GM10266 (cell line): ENCODE measurements around the gene SYP.

Experiments
- DNase-seq: peaks from one replicate; pipeline ENCODE4 v3.0.0; 2012; ENCODE audit errors: extremely low spot score
- CTCF ChIP-seq: IDR thresholded peaks from 2 replicates; pipeline ENCODE4 v1.5.1; 2012; ENCODE audit warnings: mild to moderate bottlenecking, low read depth; ENCODE audit not compliant: control insufficient read depth, insufficient read depth; ENCODE audit errors: missing control alignments

SYP gene

GRCh38 chrX:49221868-49222267 lies 21.9 kb upstream of the SYP start:
- no peak for DNase-seq
- no peak for TF ChIP-seq CTCF

- no peak for DNase-seq
- TF ChIP-seq CTCF = no peak
Measured at GRCh38 chrX:49220100-49220499, 20.1 kb upstream of the SYP start.

- DNase-seq = no peak
- no peak for TF ChIP-seq CTCF
Measured at GRCh38 chrX:49214996-49215526, 15.1 kb upstream of the SYP start.

- TF ChIP-seq CTCF = no peak
- DNase-seq = no peak
Measured at GRCh38 chrX:49214416-49214815, 14.4 kb upstream of the SYP start.

GRCh38 chrX:49212861-49213260 lies 12.9 kb upstream of the SYP start:
- DNase-seq = no peak
- no peak for TF ChIP-seq CTCF

- no peak for DNase-seq
- no peak for TF ChIP-seq CTCF
Measured at GRCh38 chrX:49212209-49212608, 12.2 kb upstream of the SYP start.

- no peak for DNase-seq
- no peak for TF ChIP-seq CTCF
Measured at GRCh38 chrX:49211074-49211473, 11.1 kb upstream of the SYP start.
